Osteoblast (primary cell): ENCODE data around the gene CFAP54. TPM values are rescaled to one million over a fixed set of nuclear protein-coding genes. Genes with fewer than 3 reads are reported as not detected.
A peak's percentile ranks its signal among the peaks of the same experiment; 100 is the strongest.

Experiments used
- DNase-seq: peaks from one replicate; pipeline ENCODE4 v3.0.0; 2011; ENCODE audit warnings: low spot score, mixed read lengths; ENCODE audit not compliant: insufficient read length; ENCODE audit errors: missing footprints
- H2AFZ ChIP-seq: 2 replicates; pipeline ENCODE4 v1.6.0; 2011; ENCODE audit warnings: mild to moderate bottlenecking, low read length
- H3K27ac ChIP-seq: 2 replicates; pipeline ENCODE4 v1.5.1; 2011; ENCODE audit warnings: mild to moderate bottlenecking, low read depth, low read length, moderate library complexity
- H3K27me3 ChIP-seq: 2 replicates; pipeline ENCODE4 v1.6.0; 2012; ENCODE audit warnings: mild to moderate bottlenecking, control low read depth, inconsistent platforms, low read length, moderate library complexity; ENCODE audit not compliant: insufficient read depth
- H3K36me3 ChIP-seq: 2 replicates; pipeline ENCODE4 v1.5.1; 2011; ENCODE audit warnings: mild to moderate bottlenecking, low read length, control low read depth, moderate library complexity; ENCODE audit not compliant: insufficient read depth
- H3K4me1 ChIP-seq: 2 replicates; pipeline ENCODE4 v1.5.1; 2011; ENCODE audit warnings: mild to moderate bottlenecking, low read length, control low read depth, moderate library complexity; ENCODE audit not compliant: insufficient read depth
- H3K4me2 ChIP-seq: 2 replicates; pipeline ENCODE4 v1.6.0; 2011; ENCODE audit warnings: mild to moderate bottlenecking, low read length; ENCODE audit not compliant: insufficient read depth
- H3K4me3 ChIP-seq: fragments of 200-600 bp; sonication (generic); 3 replicates; pipeline ENCODE4 v1.5.1; 2012; ENCODE audit warnings: mild to moderate bottlenecking, low read length, inconsistent platforms; ENCODE audit not compliant: insufficient read depth
- H3K79me2 ChIP-seq: 2 replicates; pipeline ENCODE4 v1.6.0; 2012; ENCODE audit warnings: mild to moderate bottlenecking, low read length, control low read depth, inconsistent platforms; ENCODE audit not compliant: insufficient read depth
- H3K9me3 ChIP-seq: 2 replicates; pipeline ENCODE4 v1.5.1; 2011; ENCODE audit warnings: low read depth, low read length, control low read depth
- H4K20me1 ChIP-seq: 2 replicates; pipeline ENCODE4 v1.6.0; 2012; ENCODE audit warnings: mild to moderate bottlenecking, low read length, control low read depth; ENCODE audit not compliant: insufficient read depth
- total RNA-seq: library from RNA; depleted of rRNA; stranded (reverse); fragments of >200 nt; gene quantifications from 2 replicates; pipeline ENCODE4 v1.2.3, GENCODE V29; 2012
- TF ChIP-seq, protein P1 (sequence below): IDR thresholded peaks from 2 replicates; pipeline ENCODE4 v1.5.1; 2011; ENCODE audit warnings: mild to moderate bottlenecking, low read depth, low read length, moderate library complexity; ENCODE audit errors: extremely low read depth

Gene CFAP54
- total RNA-seq, 1 donor, result 2.2 TPM

GRCh38 chr12:96890331-96890730, 401.0 kb downstream of the CFAP54 start:
- no peaks in the 10 kb centered on the region for H3K79me2 ChIP-seq
- peak overlapping the region; percentile 58 for H2AFZ ChIP-seq
- H3K4me2 ChIP-seq, result peak overlapping the region; percentile 46
- no peaks in the 10 kb centered on the region for H3K27me3 ChIP-seq
- no peaks in the 10 kb centered on the region for H3K9me3 ChIP-seq
- H3K36me3 ChIP-seq, result no peaks in the 10 kb centered on the region
- TF ChIP-seq, protein P1, sequence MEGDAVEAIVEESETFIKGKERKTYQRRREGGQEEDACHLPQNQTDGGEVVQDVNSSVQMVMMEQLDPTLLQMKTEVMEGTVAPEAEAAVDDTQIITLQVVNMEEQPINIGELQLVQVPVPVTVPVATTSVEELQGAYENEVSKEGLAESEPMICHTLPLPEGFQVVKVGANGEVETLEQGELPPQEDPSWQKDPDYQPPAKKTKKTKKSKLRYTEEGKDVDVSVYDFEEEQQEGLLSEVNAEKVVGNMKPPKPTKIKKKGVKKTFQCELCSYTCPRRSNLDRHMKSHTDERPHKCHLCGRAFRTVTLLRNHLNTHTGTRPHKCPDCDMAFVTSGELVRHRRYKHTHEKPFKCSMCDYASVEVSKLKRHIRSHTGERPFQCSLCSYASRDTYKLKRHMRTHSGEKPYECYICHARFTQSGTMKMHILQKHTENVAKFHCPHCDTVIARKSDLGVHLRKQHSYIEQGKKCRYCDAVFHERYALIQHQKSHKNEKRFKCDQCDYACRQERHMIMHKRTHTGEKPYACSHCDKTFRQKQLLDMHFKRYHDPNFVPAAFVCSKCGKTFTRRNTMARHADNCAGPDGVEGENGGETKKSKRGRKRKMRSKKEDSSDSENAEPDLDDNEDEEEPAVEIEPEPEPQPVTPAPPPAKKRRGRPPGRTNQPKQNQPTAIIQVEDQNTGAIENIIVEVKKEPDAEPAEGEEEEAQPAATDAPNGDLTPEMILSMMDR, result no peak
- peak overlapping the region; percentile 71 for H3K27ac ChIP-seq
- peak overlapping the region; percentile 38 for H3K4me3 ChIP-seq
- H3K4me1 ChIP-seq, result peaks cover 19% of the 10 kb centered on the region
- no peaks in the 10 kb centered on the region for H4K20me1 ChIP-seq
- DNase-seq, result no peak

GRCh38 chr12:96892104-96892503, 402.7 kb downstream of the CFAP54 start:
- Histone ChIP-seq H3K4me3 (no peak overlapping the region), H3K27ac (no peak overlapping the region), H3K36me3 (no peaks in the 10 kb centered on the region), H3K4me2 (no peak overlapping the region), H4K20me1 (no peaks in the 10 kb centered on the region), H3K9me3 (no peaks in the 10 kb centered on the region), H3K4me1 (peaks cover 19% of the 10 kb centered on the region), H3K27me3 (no peaks in the 10 kb centered on the region), H3K79me2 (no peaks in the 10 kb centered on the region), H2AFZ (no peak overlapping the region)
- TF ChIP-seq, protein P1, result no peak
- DNase-seq, result no peak

DNA sequence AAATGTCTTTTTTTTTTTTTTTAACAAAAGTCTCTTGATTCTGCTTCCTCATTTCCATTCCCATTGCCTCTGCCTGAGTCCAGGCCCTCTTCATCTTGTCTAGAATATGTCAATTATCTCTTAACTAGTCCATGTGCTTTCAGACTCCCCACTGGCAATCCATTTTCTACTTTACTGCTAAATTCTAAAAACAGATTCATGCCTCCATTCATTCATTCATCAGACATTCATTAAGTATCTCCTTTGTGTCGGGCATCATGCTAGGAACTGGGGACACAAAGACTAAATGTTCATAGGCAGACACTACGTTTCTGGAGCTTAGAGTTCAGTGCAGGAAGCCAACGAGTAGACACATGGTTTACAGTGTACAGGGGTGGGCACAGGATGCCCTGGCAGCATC, 408.0 kb downstream of the CFAP54 start:
- Histone ChIP-seq H3K4me1 (no peaks in the 10 kb centered on the region), H3K9me3 (no peaks in the 10 kb centered on the region), H3K27me3 (peaks cover 11% of the 10 kb centered on the region), H3K4me2 (no peak overlapping the region), H3K79me2 (no peaks in the 10 kb centered on the region), H2AFZ (no peak overlapping the region), H4K20me1 (no peaks in the 10 kb centered on the region), H3K36me3 (no peaks in the 10 kb centered on the region), H3K4me3 (no peak overlapping the region), H3K27ac (no peak overlapping the region)
- DNase-seq, result no peak
- TF ChIP-seq, protein P1, result no peak

GRCh38 chr12:96901175-96901574, 411.8 kb downstream of the CFAP54 start:
- no peaks in the 10 kb centered on the region for H3K9me3 ChIP-seq
- H3K27ac ChIP-seq, result no peak overlapping the region
- H2AFZ ChIP-seq, result no peak overlapping the region
- H3K4me2 ChIP-seq, result no peak overlapping the region
- no peaks in the 10 kb centered on the region for H3K36me3 ChIP-seq
- no peak for DNase-seq
- H3K4me3 ChIP-seq, result no peak overlapping the region
- H4K20me1 ChIP-seq, result no peaks in the 10 kb centered on the region
- H3K4me1 ChIP-seq, result peaks cover 2% of the 10 kb centered on the region
- no peaks in the 10 kb centered on the region for H3K79me2 ChIP-seq
- TF ChIP-seq, protein P1, result no peak
- peaks cover 11% of the 10 kb centered on the region for H3K27me3 ChIP-seq
